Neural cell (in vitro differentiated cells): ENCODE data around the gene DGKG. TPM values are rescaled to one million over a fixed set of nuclear protein-coding genes. Genes with fewer than 3 reads are reported as not detected.

Experiments
- H2AFZ ChIP-seq: fragments of 200-600, 300-800 bp; sonication (generic), shearing (Covaris generic); 2 replicates; pipeline ENCODE4 v1.6.0; 2014; ENCODE audit warnings: low read depth, mild to moderate bottlenecking, antibody characterized with exemption, low read length, moderate library complexity
- H3F3A ChIP-seq: fragments of 200-600 bp; shearing (Covaris generic); 2 replicates; pipeline ENCODE4 v1.6.1; 2016; ENCODE audit warnings: mild to moderate bottlenecking, moderate library complexity, mixed read lengths, antibody characterized with exemption, low read length; ENCODE audit not compliant: insufficient read depth, poor library complexity, severe bottlenecking
- H3K27ac ChIP-seq: fragments of 200-600, 300-800 bp; sonication (generic), shearing (Covaris generic); 2 replicates; pipeline ENCODE4 v1.5.1; 2014; ENCODE audit warnings: mild to moderate bottlenecking, low read length, moderate library complexity
- H3K27me3 ChIP-seq: fragments of 300-800, 200-600 bp; sonication (generic), shearing (Covaris generic); 2 replicates; pipeline ENCODE4 v1.6.0; 2014; ENCODE audit warnings: mild to moderate bottlenecking, low read depth, low read length, moderate library complexity; ENCODE audit not compliant: insufficient read depth
- H3K36me3 ChIP-seq: fragments of 300-800, 200-600 bp; sonication (generic), shearing (Covaris generic); 2 replicates; pipeline ENCODE4 v1.5.1; 2014; ENCODE audit warnings: mild to moderate bottlenecking, antibody characterized with exemption, low read length, moderate library complexity; ENCODE audit not compliant: insufficient read depth
- H3K4me2 ChIP-seq: fragments of 300-800, 200-600 bp; sonication (generic), shearing (Covaris generic); 2 replicates; pipeline ENCODE4 v1.6.0; 2014; ENCODE audit warnings: mild to moderate bottlenecking, low read length
- H3K4me3 ChIP-seq: fragments of 300-800, 200-600 bp; sonication (generic), shearing (Covaris generic); 2 replicates; pipeline ENCODE4 v1.5.1; 2014; ENCODE audit warnings: mild to moderate bottlenecking, low read length, moderate library complexity
- H3K79me2 ChIP-seq: fragments of 200-600 bp; shearing (Covaris generic); replicated peaks from 2 replicates; pipeline ENCODE4 v1.6.0; 2014; ENCODE audit warnings: mild to moderate bottlenecking, low read length, moderate library complexity; ENCODE audit not compliant: insufficient read depth
- H3K9ac ChIP-seq: fragments of 300-800, 200-600 bp; sonication (generic), shearing (Covaris generic); 2 replicates; pipeline ENCODE4 v1.6.1; 2016; ENCODE audit warnings: mild to moderate bottlenecking, low read length, mixed read lengths
- H3K9me2 ChIP-seq: fragments of 200-600 bp; shearing (Covaris generic); 2 replicates; pipeline ENCODE4 v1.6.1; 2016; ENCODE audit warnings: mild to moderate bottlenecking, low read length, mixed read lengths; ENCODE audit not compliant: insufficient read depth
- H3K9me3 ChIP-seq: fragments of 200-600, 300-800 bp; sonication (generic), shearing (Covaris generic); 2 replicates; pipeline ENCODE4 v1.6.1; 2016; ENCODE audit warnings: mild to moderate bottlenecking, mixed run types, low read length, moderate library complexity, mixed read lengths
- H4K20me1 ChIP-seq: fragments of 200-600 bp; shearing (Covaris generic); 2 replicates; pipeline ENCODE4 v1.6.1; 2016; ENCODE audit warnings: mild to moderate bottlenecking, mixed run types; ENCODE audit not compliant: insufficient read depth
- EP300 ChIP-seq: fragments of 450-650 bp; conservative IDR thresholded peaks from 2 replicates; pipeline ENCODE4 v1.6.1; 2014; ENCODE audit warnings: antibody characterized with exemption, mild to moderate bottlenecking, moderate library complexity; ENCODE audit not compliant: poor library complexity, severe bottlenecking
- EZH2 ChIP-seq: fragments of 200-600, 300-800 bp; shearing (Covaris generic), sonication (generic); IDR thresholded peaks from 2 replicates; pipeline ENCODE4 v1.6.1; 2014; ENCODE audit warnings: antibody characterized with exemption, low read length, borderline replicate concordance, mild to moderate bottlenecking; ENCODE audit not compliant: insufficient read depth, poor library complexity, severe bottlenecking
- MXI1 ChIP-seq: fragments of 450-650 bp; conservative IDR thresholded peaks from 2 replicates; pipeline ENCODE4 v1.6.1; 2014; ENCODE audit warnings: antibody characterized with exemption, mild to moderate bottlenecking; ENCODE audit not compliant: poor library complexity, severe bottlenecking
- POLR2AphosphoS5 ChIP-seq: IDR thresholded peaks from 2 replicates; pipeline ENCODE4 v1.6.1; 2012
- RAD21 ChIP-seq: fragments of 450-650 bp; conservative IDR thresholded peaks from 2 replicates; pipeline ENCODE4 v1.6.1; 2014; ENCODE audit warnings: antibody characterized with exemption, mild to moderate bottlenecking, moderate library complexity
- SMC3 ChIP-seq: fragments of 450-650 bp; conservative IDR thresholded peaks from 2 replicates; pipeline ENCODE4 v1.6.1; 2014; ENCODE audit warnings: antibody characterized with exemption, mild to moderate bottlenecking, moderate library complexity; ENCODE audit not compliant: poor library complexity
- TAF1 ChIP-seq: IDR thresholded peaks from 2 replicates; pipeline ENCODE4 v1.6.1; 2012; ENCODE audit warnings: low read depth
- polyA plus RNA-seq: library from polyadenylated mRNA; depleted of rRNA; stranded (reverse); fragments of >200 nt; gene quantifications from 2 replicates; pipeline ENCODE4 v1.2.3, GENCODE V29; 2014
- TF ChIP-seq, protein P1 (sequence below): fragments of 450-650 bp; IDR thresholded peaks from 2 replicates; pipeline ENCODE4 v1.5.1; 2014; ENCODE audit warnings: antibody characterized with exemption, mild to moderate bottlenecking, moderate library complexity; ENCODE audit not compliant: poor library complexity, severe bottlenecking
- TF ChIP-seq, protein P2 (sequence below): IDR thresholded peaks from 2 replicates; pipeline ENCODE4 v1.6.1; 2012; ENCODE audit warnings: borderline replicate concordance

DGKG gene
- polyA plus RNA-seq, 1 donor from 2014 or later, result not detected

DNA sequence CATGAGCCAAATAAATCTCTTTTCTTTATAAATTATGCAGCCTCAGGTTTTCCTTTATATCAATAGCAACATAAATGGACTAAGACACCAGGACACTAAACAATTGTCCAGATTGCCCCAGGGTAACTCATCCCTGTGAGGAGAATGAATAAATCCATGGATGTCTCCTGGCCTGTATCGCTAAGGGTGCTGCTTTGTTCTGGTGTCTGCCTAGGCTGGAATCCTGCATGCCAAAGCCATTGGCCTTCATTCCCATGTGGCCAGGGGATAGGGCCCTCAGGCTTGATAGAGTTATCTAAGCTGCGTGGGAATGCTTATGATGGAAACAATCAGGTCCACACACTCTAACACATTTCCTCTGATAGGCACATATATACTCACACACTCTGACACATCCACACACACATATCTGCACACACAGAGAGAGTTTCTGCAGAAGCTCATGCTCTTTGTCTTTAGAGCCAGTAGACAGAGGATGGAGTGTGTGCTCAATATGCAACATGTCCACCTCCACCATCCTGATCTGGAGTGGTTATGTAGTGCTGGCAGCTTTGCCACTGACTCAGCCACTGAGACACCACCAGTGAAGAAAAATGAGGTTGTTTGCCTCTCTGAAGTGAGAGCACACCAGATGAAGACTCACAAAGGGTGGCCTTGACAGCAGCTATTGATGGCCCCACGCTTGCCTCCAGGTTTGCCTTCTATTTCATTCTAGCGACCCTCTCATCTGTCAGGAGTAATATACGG lies 24.0 kb upstream of the DGKG start:
- Histone ChIP-seq H3K9me3 (no peaks in the 10 kb centered on the region), H3K9me2 (no peaks in the 10 kb centered on the region), H3K79me2 (no peaks in the 10 kb centered on the region), H2AFZ (no peak overlapping the region), H3K27me3 (no peaks in the 10 kb centered on the region), H3K4me2 (no peak overlapping the region), H3K36me3 (no peaks in the 10 kb centered on the region), H4K20me1 (no peaks in the 10 kb centered on the region), H3K27ac (no peak overlapping the region), H3F3A (no peaks in the 10 kb centered on the region), H3K9ac (no peak overlapping the region), H3K4me3 (no peak overlapping the region)
- TF ChIP-seq EP300 (no peak), MXI1 (no peak), POLR2AphosphoS5 (no peak), SMC3 (no peak), TAF1 (no peak), RAD21 (no peak), EZH2 (no peak)
- TF ChIP-seq, protein P1, sequence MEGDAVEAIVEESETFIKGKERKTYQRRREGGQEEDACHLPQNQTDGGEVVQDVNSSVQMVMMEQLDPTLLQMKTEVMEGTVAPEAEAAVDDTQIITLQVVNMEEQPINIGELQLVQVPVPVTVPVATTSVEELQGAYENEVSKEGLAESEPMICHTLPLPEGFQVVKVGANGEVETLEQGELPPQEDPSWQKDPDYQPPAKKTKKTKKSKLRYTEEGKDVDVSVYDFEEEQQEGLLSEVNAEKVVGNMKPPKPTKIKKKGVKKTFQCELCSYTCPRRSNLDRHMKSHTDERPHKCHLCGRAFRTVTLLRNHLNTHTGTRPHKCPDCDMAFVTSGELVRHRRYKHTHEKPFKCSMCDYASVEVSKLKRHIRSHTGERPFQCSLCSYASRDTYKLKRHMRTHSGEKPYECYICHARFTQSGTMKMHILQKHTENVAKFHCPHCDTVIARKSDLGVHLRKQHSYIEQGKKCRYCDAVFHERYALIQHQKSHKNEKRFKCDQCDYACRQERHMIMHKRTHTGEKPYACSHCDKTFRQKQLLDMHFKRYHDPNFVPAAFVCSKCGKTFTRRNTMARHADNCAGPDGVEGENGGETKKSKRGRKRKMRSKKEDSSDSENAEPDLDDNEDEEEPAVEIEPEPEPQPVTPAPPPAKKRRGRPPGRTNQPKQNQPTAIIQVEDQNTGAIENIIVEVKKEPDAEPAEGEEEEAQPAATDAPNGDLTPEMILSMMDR, result no peak
- TF ChIP-seq, protein P2, sequence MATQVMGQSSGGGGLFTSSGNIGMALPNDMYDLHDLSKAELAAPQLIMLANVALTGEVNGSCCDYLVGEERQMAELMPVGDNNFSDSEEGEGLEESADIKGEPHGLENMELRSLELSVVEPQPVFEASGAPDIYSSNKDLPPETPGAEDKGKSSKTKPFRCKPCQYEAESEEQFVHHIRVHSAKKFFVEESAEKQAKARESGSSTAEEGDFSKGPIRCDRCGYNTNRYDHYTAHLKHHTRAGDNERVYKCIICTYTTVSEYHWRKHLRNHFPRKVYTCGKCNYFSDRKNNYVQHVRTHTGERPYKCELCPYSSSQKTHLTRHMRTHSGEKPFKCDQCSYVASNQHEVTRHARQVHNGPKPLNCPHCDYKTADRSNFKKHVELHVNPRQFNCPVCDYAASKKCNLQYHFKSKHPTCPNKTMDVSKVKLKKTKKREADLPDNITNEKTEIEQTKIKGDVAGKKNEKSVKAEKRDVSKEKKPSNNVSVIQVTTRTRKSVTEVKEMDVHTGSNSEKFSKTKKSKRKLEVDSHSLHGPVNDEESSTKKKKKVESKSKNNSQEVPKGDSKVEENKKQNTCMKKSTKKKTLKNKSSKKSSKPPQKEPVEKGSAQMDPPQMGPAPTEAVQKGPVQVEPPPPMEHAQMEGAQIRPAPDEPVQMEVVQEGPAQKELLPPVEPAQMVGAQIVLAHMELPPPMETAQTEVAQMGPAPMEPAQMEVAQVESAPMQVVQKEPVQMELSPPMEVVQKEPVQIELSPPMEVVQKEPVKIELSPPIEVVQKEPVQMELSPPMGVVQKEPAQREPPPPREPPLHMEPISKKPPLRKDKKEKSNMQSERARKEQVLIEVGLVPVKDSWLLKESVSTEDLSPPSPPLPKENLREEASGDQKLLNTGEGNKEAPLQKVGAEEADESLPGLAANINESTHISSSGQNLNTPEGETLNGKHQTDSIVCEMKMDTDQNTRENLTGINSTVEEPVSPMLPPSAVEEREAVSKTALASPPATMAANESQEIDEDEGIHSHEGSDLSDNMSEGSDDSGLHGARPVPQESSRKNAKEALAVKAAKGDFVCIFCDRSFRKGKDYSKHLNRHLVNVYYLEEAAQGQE, result no peak

DNA sequence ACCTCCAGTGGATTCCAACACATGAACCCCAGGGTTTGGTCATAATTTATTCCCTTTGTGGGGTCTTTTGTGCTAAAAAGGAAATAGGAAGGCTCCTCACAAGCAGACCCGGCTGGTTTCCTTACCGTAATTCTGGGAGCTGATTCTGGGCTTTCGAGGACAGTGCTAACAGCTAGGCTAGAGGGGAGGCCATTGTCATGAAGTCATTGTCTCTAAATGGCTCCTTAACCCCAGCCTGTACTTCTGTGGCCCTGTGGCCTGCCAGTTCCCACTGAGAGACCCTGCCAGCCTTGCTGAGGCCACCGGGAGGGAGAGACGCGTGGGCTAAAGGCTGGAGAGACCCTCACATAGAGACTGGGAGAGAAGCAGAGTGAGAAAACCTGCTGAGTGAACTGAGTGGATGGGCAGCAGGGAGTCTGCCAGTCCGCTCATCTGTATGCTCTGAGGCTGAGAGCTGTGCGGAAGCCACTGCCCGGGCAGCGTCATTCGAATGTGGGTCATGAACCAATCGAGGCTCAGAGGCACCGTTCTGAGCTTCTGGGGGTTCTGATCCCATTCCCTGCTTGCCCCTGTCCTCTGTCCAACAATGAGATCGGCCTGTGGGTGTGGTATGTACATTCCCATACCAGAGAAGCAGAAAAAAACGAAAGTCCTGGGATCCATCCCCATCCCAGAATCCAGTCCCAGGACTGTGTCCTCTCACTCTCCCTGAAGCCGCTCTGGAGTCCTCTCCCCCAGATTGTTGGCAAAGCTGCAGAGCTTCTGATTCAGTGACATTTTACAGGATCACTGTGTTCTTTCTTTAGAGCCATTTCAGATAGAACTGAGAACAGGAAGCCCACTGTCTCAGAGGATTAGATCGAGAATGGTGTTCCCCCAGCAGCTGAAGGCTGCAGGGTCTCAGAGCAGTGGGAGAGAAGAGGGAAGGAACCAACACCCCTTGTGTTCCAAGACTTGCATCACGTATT lies 21.3 kb upstream of the DGKG start:
- Histone ChIP-seq H3K9me3 (no peaks in the 10 kb centered on the region), H3K9ac (no peak overlapping the region), H3K4me2 (no peak overlapping the region), H3F3A (no peaks in the 10 kb centered on the region), H3K4me3 (no peak overlapping the region), H3K36me3 (no peaks in the 10 kb centered on the region), H3K9me2 (no peaks in the 10 kb centered on the region), H2AFZ (no peak overlapping the region), H4K20me1 (no peaks in the 10 kb centered on the region), H3K27me3 (no peaks in the 10 kb centered on the region), H3K79me2 (no peaks in the 10 kb centered on the region), H3K27ac (no peak overlapping the region)
- TF ChIP-seq POLR2AphosphoS5 (no peak), EZH2 (no peak), SMC3 (no peak), RAD21 (no peak), EP300 (no peak), TAF1 (no peak), MXI1 (no peak)
- TF ChIP-seq, protein P2, result no peak
- TF ChIP-seq, protein P1, result no peak
